NCI-H2227 treated with DMSO at 0.1 percent for 48 hours (cell line): ENCODE data around the gene DAGLA.

Source experiments
- DNase-seq: peaks from one replicate; lab custom pipeline; 2025; lab: John Stamatoyannopoulos, UW

DAGLA gene

GRCh38 chr11:61690706-61691379, 10.7 kb downstream of the DAGLA start:
- no peak for DNase-seq

- DNase-seq, result no peak
Measured at GRCh38 chr11:61691380-61692156, 11.4 kb downstream of the DAGLA start.

GRCh38 chr11:61693922-61694601, 13.9 kb downstream of the DAGLA start:
- DNase-seq, result no peak

- no peak for DNase-seq
Measured at GRCh38 chr11:61694602-61694939, 14.4 kb downstream of the DAGLA start.

- no peak for DNase-seq
Measured at GRCh38 chr11:61694946-61695706, 14.9 kb downstream of the DAGLA start.

- no peak for DNase-seq
Measured at GRCh38 chr11:61695917-61696316, 15.7 kb downstream of the DAGLA start.

- DNase-seq, result no peak
Measured at GRCh38 chr11:61696602-61697001, 16.4 kb downstream of the DAGLA start.

- DNase-seq, result no peak
Measured at GRCh38 chr11:61697078-61697502, 16.9 kb downstream of the DAGLA start.

GRCh38 chr11:61697764-61698163, 17.6 kb downstream of the DAGLA start:
- DNase-seq, result no peak

- DNase-seq, result no peak
Measured at GRCh38 chr11:61698173-61698948, 18.2 kb downstream of the DAGLA start.

GRCh38 chr11:61699737-61700160, 19.6 kb downstream of the DAGLA start:
- DNase-seq, result no peak

GRCh38 chr11:61700212-61700611, 20.0 kb downstream of the DAGLA start:
- DNase-seq, result no peak

- DNase-seq, result no peak
Measured at GRCh38 chr11:61700720-61701119, 20.5 kb downstream of the DAGLA start.

GRCh38 chr11:61701242-61701886, 21.2 kb downstream of the DAGLA start:
- peak; percentile 15 for DNase-seq

GRCh38 chr11:61702701-61703312, 22.6 kb downstream of the DAGLA start:
- no peak for DNase-seq

- DNase-seq, result no peak
Measured at GRCh38 chr11:61704838-61705237, 24.6 kb downstream of the DAGLA start.

- no peak for DNase-seq
Measured at GRCh38 chr11:61706452-61707400, 26.5 kb downstream of the DAGLA start.

GRCh38 chr11:61707574-61707973, 27.4 kb downstream of the DAGLA start:
- DNase-seq, result no peak

- DNase-seq, result no peak
Measured at GRCh38 chr11:61709110-61709509, 28.9 kb downstream of the DAGLA start.
